K562 (cell line): Measurements from ENCODE around the gene PALLD. TPM values are rescaled to one million over a fixed set of nuclear protein-coding genes. Genes with fewer than 3 reads are reported as not detected.

ENCODE experiments used
- ATAC-seq: fragments of 200-7000 bp; cut with Tn5 transposase; 3 replicates; pipeline ENCODE4 v1.9.1; 2020; ENCODE audit warnings: moderate library complexity
- BruUV-seq: library from RNA; stranded (reverse); fragments of 400-500 nt; replicated peaks from 2 replicates; lab custom pipeline; 2021; lab: Mats Ljungman, UMichigan
- CTCF ChIA-PET: fragments of 300-600 bp; formaldehyde crosslinking; extraction: SDS; loops from one replicate; lab custom pipeline; 2021; ENCODE audit warnings: low intra/inter-chr PET ratio; lab: Yijun Ruan, JAX
- POLR2A ChIA-PET: fragments of 300-600, 350-650 bp; sonication (Branson Sonifier 250); formaldehyde crosslinking; extraction: SDS; loops from one replicate; lab custom pipeline; 2021; ENCODE audit warnings: antibody characterized with exemption, inconsistent platforms; lab: Yijun Ruan, JAX
- DNase-seq, 4 experiments: peaks; one replicate each; pipeline versions ENCODE4 v3.0.0 to v3.0.0-alpha.2; 2011 to 2018; ENCODE audit warnings: low spot score in 3 of 4, mixed read lengths in 3 of 4; ENCODE audit errors: extremely low read depth in 1 of 4
- FAIRE-seq: peaks from 2 replicates; lab custom pipeline; 2011; peaks lifted over from hg19 to GRCh38; lab: Jason Lieb, UNC
- H2AFZ ChIP-seq: 2 replicates; pipeline ENCODE4 v1.6.0; 2011; ENCODE audit warnings: low read depth, low read length, control low read depth, inconsistent platforms
- H3K27ac ChIP-seq: fragments of 200-600 bp; 3 replicates; pipeline ENCODE4 v1.8.0; 2011; ENCODE audit warnings: low read depth, mild to moderate bottlenecking, control low read depth, inconsistent platforms, low read length, moderate library complexity, mixed read lengths; ENCODE audit errors: extremely low read depth
- H3K27me3 ChIP-seq, 2 experiments: fragments of 300-600 bp in 1 of 2; 2 replicates in 1 of 2; 3 replicates in 1 of 2; pipeline versions ENCODE4 v1.6.0 to v1.8.0; 2011; ENCODE audit warnings: inconsistent platforms in 2 of 2, low read length in 2 of 2, mild to moderate bottlenecking in 1 of 2, mixed read lengths in 1 of 2, moderate library complexity in 1 of 2; ENCODE audit not compliant: control insufficient read depth in 2 of 2, insufficient read depth in 2 of 2
- H3K36me3 ChIP-seq: fragments of 300-600 bp; 3 replicates; pipeline ENCODE4 v1.8.0; 2011; ENCODE audit warnings: mild to moderate bottlenecking, low read length, inconsistent platforms; ENCODE audit not compliant: control insufficient read depth, insufficient read depth
- H3K4me1 ChIP-seq, 2 experiments: fragments of 200-600 bp in 1 of 2; replicated peaks in 1 of 2; 2 replicates in 1 of 2; 3 replicates in 1 of 2; pipeline versions ENCODE4 v1.5.1 to v1.8.0; 2011; ENCODE audit warnings: inconsistent platforms in 2 of 2, low read length in 2 of 2, mild to moderate bottlenecking in 1 of 2, mixed read lengths in 1 of 2, moderate library complexity in 1 of 2; ENCODE audit not compliant: control insufficient read depth in 2 of 2, insufficient read depth in 2 of 2
- H3K4me2 ChIP-seq: 2 replicates; pipeline ENCODE4 v1.6.1; 2011; ENCODE audit warnings: low read length, control low read depth, inconsistent platforms, mixed read lengths; ENCODE audit not compliant: insufficient read depth
- H3K4me3 ChIP-seq: fragments of 200-600 bp; sonication (generic), shearing (Covaris generic); 2 replicates; pipeline ENCODE4 v1.5.1; 2016; ENCODE audit warnings: control low read depth, inconsistent platforms
- H3K79me2 ChIP-seq: fragments of 200-600 bp; 3 replicates; pipeline ENCODE4 v1.8.0; 2011; ENCODE audit warnings: low read length, inconsistent platforms; ENCODE audit not compliant: control insufficient read depth, insufficient read depth
- H3K9ac ChIP-seq, 2 experiments: 2 replicates each; pipeline versions ENCODE4 v1.6.0 to v1.6.1; 2011; ENCODE audit warnings: low read depth in 2 of 2, low read length in 2 of 2, control low read depth in 1 of 2, inconsistent platforms in 1 of 2, mild to moderate bottlenecking in 1 of 2, mixed read lengths in 1 of 2; ENCODE audit not compliant: insufficient read depth in 1 of 2
- H3K9me1 ChIP-seq: one replicate; pipeline ENCODE4 v1.6.0; 2011; ENCODE audit warnings: inconsistent platforms, mild to moderate bottlenecking, low read length, moderate library complexity; ENCODE audit not compliant: control insufficient read depth, insufficient read depth
- H3K9me3 ChIP-seq: replicated peaks from 2 replicates; pipeline ENCODE4 v1.5.1; 2011; ENCODE audit warnings: low read depth, low read length, inconsistent platforms; ENCODE audit not compliant: control insufficient read depth, insufficient read depth
- H4K20me1 ChIP-seq: replicated peaks from 2 replicates; pipeline ENCODE4 v1.6.1; 2011; ENCODE audit warnings: low read length, inconsistent platforms, mixed read lengths; ENCODE audit not compliant: control insufficient read depth, insufficient read depth
- CHD1 ChIP-seq: fragments of 200-600 bp; sonication (generic); IDR thresholded peaks from one replicate; pipeline ENCODE4 v1.6.1; 2012; ENCODE audit warnings: mild to moderate bottlenecking, moderate library complexity, low read length, inconsistent platforms
- CREBBP ChIP-seq: IDR thresholded peaks from one replicate; pipeline ENCODE4 v1.6.1; 2012; ENCODE audit warnings: low read depth, mild to moderate bottlenecking, control low read depth, inconsistent platforms, low read length
- EP400 ChIP-seq: fragments of 450-650 bp; IDR thresholded peaks from 2 replicates; pipeline ENCODE4 v1.6.1; 2017; ENCODE audit warnings: antibody characterized with exemption, mild to moderate bottlenecking, moderate library complexity
- EWSR1 ChIP-seq: fragments of 450-650 bp; IDR thresholded peaks from 2 replicates; pipeline ENCODE4 v1.6.1; 2018; ENCODE audit warnings: borderline replicate concordance, mild to moderate bottlenecking, low read depth, moderate library complexity; ENCODE audit not compliant: partially characterized antibody
- MED1 ChIP-seq: sonication (generic); formaldehyde crosslinking; IDR thresholded peaks from 2 replicates; pipeline ENCODE4 v1.8.1; 2023; ENCODE audit warnings: missing genetic modification reagents, borderline replicate concordance
- PHB ChIP-seq: fragments of 250-450 bp; sonication (Bioruptor Pico); IDR thresholded peaks from 2 replicates; pipeline ENCODE4 v1.5.0; 2021
- RB1 ChIP-seq: fragments of 450-650 bp; IDR thresholded peaks from 2 replicates; pipeline ENCODE4 v1.6.1; 2017; ENCODE audit warnings: low read depth, mild to moderate bottlenecking
- SREBF2 ChIP-seq: sonication (generic); formaldehyde crosslinking; IDR thresholded peaks from 2 replicates; pipeline ENCODE4 v1.4.0; 2020; ENCODE audit warnings: mild to moderate bottlenecking, missing genetic modification reagents
- TARDBP ChIP-seq: fragments of 450-650 bp; IDR thresholded peaks from 2 replicates; pipeline ENCODE4 v1.6.1; 2016
- ZNF146 ChIP-seq: IDR thresholded peaks from one replicate; pipeline ENCODE4 v1.6.1; 2018; ENCODE audit warnings: missing compliant biosample characterization; ENCODE audit not compliant: unreplicated experiment
- ZSCAN32 ChIP-seq: fragments of 450-650 bp; formaldehyde crosslinking; IDR thresholded peaks from 2 replicates; pipeline ENCODE4 v1.4.0; 2020; ENCODE audit warnings: mild to moderate bottlenecking, moderate library complexity
- WGBS: fragments of 100-300 bp; shearing (Covaris generic); methylation state at CpG from one replicate; pipeline ENCODE4 v1.1.6; 2016; ENCODE audit warnings: low coverage, mixed read lengths; ENCODE audit not compliant: insufficient coverage; ENCODE audit errors: missing lambda C conversion rate; 5-methylcytosine and 5-hydroxymethylcytosine counted together
- in situ Hi-C: fragments of 300-500 bp; cut with MboI; formaldehyde crosslinking; loops from 4 replicates; pipeline ENCODE4 v1.15.0; 2018; ENCODE audit warnings: inconsistent platforms, mixed read lengths
- intact Hi-C: fragments of 100-400 bp; cut with micrococcal nuclease; formaldehyde crosslinking; loops from 2 replicates; pipeline ENCODE4 v1.14.2; 2022
- polyA plus RNA-seq, 8 experiments: library from polyadenylated mRNA; depleted of rRNA in 4 of 8; stranded (reverse) in 5 of 8; unstranded in 3 of 8; fragments of >200 nt; fragmentation: Nextera tagmentation in 2 of 8; fragmentation: Illumina TruSeq in 1 of 8; extraction: Ambion mirVana in 2 of 8; extraction: Trizol in 1 of 8; gene quantifications; 2 replicates each; pipeline versions ENCODE4 v1.2.1 to v1.2.3, GENCODE V29; 2011 to 2014; ENCODE audit warnings: inconsistent platforms in 1 of 8, missing spikeins in 1 of 8
- total RNA-seq, 7 experiments: library from RNA; depleted of rRNA in 6 of 7; stranded (reverse); fragments of >200 nt in 6 of 7; fragmentation: Illumina TruSeq in 2 of 7; extraction: Trizol in 2 of 7; gene quantifications; 2 replicates each; pipeline versions ENCODE4 v1.2.1 to v1.2.3, GENCODE V29; 2011 to 2021; ENCODE audit warnings: low replicate concordance in 1 of 7
- TF ChIP-seq, protein P1 (sequence below): sonication (generic); formaldehyde crosslinking; IDR thresholded peaks from 2 replicates; pipeline ENCODE4 v1.5.0; 2020; ENCODE audit warnings: missing genetic modification reagents
- TF ChIP-seq, protein P2 (sequence below): fragments of 450-650 bp; IDR thresholded peaks from 2 replicates; pipeline ENCODE4 v1.7.0; 2016; ENCODE audit warnings: borderline replicate concordance

Gene PALLD
- total and polyA plus RNA-seq, 9 of the 15 experiments (the other 6 are each of a cell fraction or from before 2014, with no cell fraction given): 0.01 to 0.35 (median 0.06) TPM; not detected in 3

DNA sequence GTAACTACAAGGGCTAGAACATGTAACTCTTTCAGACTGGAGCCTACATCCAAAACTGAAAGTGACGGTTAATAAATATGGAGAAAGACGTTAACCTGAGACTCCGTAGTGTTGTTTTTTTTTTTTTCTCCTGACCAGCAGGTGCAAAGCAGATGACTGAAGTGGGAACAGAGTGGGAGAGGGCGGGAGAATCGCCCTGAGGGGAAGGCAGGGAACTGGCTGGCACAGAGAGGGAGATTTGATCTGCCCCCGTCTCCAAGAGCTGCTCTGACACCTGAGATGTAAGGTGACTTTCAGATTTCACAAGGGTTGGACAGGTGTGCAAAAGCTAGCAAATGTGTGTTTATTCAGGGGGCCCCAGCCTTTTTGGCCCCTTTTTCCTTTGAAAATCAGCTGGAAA, 180.2 kb downstream of the PALLD start:
- H4K20me1 ChIP-seq: no peaks in the 10 kb centered on the region
- H3K79me2 ChIP-seq: no peaks in the 10 kb centered on the region
- no peak overlapping the region for H3K4me3 ChIP-seq
- in situ Hi-C loops: no loop called here
- no peak overlapping the region for H2AFZ ChIP-seq
- DNase-seq (no peak), ATAC-seq (no peak), FAIRE-seq (no peak)
- WGBS: 6% methylated on average over 5 of the region's 6 CpGs
- no peak overlapping the region for H3K4me2 ChIP-seq
- BruUV-seq: no TSS peak
- no peaks in the 10 kb centered on the region for H3K9me3 ChIP-seq
- intact Hi-C loops: no loop called here
- CTCF ChIA-PET: no interaction called here
- H3K27me3 ChIP-seq: peaks cover 3 to 18% of the 10 kb centered on the region in 2 experiments; a peak in 3 of 5 replicates
- H3K9ac ChIP-seq: no peak overlapping the region
- no peaks in the 10 kb centered on the region for H3K36me3 ChIP-seq
- no peak for TF ChIP-seq TARDBP
- TF ChIP-seq CREBBP: no peak
- TF ChIP-seq EWSR1: no peak
- no peak overlapping the region for H3K27ac ChIP-seq
- POLR2A ChIA-PET: interaction anchor here (0.7 kb wide), 1 partner anchor 717 kb away, joined by 3 read pairs; no protein-coding TSS in a partner anchor
- no peaks in the 10 kb centered on the region for H3K9me1 ChIP-seq
- H3K4me1 ChIP-seq: no peaks in the 10 kb centered on the region; a peak in 1 of 5 replicates

DNA sequence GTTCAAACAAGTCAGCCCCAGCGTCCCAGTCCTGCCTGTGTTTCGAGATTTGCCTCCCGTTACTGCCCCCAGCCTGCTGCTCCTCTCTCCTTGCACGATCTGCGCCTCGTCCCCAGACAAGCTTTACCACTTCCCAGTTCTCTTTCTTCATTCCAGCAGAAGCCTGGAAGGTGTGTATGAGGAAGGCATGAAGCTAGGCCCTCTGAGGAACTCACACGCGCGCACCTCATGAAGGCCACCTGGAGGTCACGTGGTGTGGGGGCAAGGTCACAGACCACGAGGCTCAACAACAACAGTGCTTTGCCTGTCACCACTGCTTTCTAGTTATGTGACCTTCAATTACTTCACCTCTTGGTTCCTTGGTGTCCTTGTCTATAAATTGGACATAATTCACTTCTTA, 181.0 kb downstream of the PALLD start:
- no peak overlapping the region for H2AFZ ChIP-seq
- CTCF ChIA-PET: no interaction called here
- intact Hi-C loops: no loop called here
- peaks cover 3 to 15% of the 10 kb centered on the region in 2 experiments; a peak in 3 of 5 replicates for H3K27me3 ChIP-seq
- DNase-seq: no peak
- H3K4me3 ChIP-seq: no peak overlapping the region
- in situ Hi-C loops: no loop called here
- H3K79me2 ChIP-seq: no peaks in the 10 kb centered on the region
- no peak overlapping the region for H3K4me2 ChIP-seq
- no peak for FAIRE-seq
- POLR2A ChIA-PET: no interaction called here
- no peaks in the 10 kb centered on the region for H3K36me3 ChIP-seq
- H3K9me3 ChIP-seq: no peaks in the 10 kb centered on the region
- H3K27ac ChIP-seq: no peak overlapping the region
- no TSS peak for BruUV-seq
- no peaks in the 10 kb centered on the region for H4K20me1 ChIP-seq
- no peak for ATAC-seq
- WGBS: 0% methylated on average over 8 of the region's 11 CpGs
- no peaks in the 10 kb centered on the region; a peak in 1 of 5 replicates for H3K4me1 ChIP-seq
- H3K9ac ChIP-seq: no peak overlapping the region
- no peaks in the 10 kb centered on the region for H3K9me1 ChIP-seq
- TF ChIP-seq PHB (CRISPR knock-in tag): no peak
- no peak for TF ChIP-seq SREBF2
- no peak for TF ChIP-seq EP400
- TF ChIP-seq MED1 (CRISPR knock-in tag): no peak
- no peak for TF ChIP-seq ZSCAN32 (CRISPR knock-in tag)
- TF ChIP-seq, protein P1, sequence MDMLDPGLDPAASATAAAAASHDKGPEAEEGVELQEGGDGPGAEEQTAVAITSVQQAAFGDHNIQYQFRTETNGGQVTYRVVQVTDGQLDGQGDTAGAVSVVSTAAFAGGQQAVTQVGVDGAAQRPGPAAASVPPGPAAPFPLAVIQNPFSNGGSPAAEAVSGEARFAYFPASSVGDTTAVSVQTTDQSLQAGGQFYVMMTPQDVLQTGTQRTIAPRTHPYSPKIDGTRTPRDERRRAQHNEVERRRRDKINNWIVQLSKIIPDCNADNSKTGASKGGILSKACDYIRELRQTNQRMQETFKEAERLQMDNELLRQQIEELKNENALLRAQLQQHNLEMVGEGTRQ (CRISPR knock-in tag): peak; percentile 43; the same call in 1 of the 2 replicates
- TF ChIP-seq ZNF146: no peak
- TF ChIP-seq RB1: no peak
- TF ChIP-seq CHD1: no peak
- TF ChIP-seq, protein P2, sequence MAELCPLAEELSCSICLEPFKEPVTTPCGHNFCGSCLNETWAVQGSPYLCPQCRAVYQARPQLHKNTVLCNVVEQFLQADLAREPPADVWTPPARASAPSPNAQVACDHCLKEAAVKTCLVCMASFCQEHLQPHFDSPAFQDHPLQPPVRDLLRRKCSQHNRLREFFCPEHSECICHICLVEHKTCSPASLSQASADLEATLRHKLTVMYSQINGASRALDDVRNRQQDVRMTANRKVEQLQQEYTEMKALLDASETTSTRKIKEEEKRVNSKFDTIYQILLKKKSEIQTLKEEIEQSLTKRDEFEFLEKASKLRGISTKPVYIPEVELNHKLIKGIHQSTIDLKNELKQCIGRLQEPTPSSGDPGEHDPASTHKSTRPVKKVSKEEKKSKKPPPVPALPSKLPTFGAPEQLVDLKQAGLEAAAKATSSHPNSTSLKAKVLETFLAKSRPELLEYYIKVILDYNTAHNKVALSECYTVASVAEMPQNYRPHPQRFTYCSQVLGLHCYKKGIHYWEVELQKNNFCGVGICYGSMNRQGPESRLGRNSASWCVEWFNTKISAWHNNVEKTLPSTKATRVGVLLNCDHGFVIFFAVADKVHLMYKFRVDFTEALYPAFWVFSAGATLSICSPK: no peak
